ENCODE measurements around the gene GUCA1A. TPM values are rescaled to one million over a fixed set of nuclear protein-coding genes. Genes with fewer than 3 reads are reported as not detected.
A peak's percentile ranks its signal among the peaks of the same experiment; 100 is the strongest.
"Not testable (repeated sequence)": the region's sequence is repeated elsewhere in the genome, so short reads cannot be mapped to it uniquely, and the experiment has no call there.

The GUCA1A gene
- total RNA-seq, 1 donor from 2014 or later = 0.21 TPM

DNA sequence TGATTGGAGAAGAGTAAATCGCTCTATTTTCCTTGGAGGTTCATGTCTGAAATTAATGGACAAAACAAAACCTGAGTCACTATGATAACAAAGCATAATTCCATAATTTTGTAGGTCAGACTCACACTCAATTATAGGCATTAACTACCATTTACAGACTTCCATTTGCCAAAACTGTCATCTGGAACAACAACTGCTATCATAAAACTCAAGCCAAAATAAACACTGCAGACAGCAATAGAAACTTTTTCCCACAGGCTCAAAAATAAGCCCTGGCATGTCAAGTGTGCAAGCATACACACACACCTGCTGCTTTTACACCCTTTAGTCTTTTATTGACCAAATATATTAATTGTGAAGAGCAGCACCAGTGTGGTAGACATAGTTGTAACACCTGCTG lies 37.4 kb downstream of the GUCA1A start:
- TF ChIP-seq, protein P1, sequence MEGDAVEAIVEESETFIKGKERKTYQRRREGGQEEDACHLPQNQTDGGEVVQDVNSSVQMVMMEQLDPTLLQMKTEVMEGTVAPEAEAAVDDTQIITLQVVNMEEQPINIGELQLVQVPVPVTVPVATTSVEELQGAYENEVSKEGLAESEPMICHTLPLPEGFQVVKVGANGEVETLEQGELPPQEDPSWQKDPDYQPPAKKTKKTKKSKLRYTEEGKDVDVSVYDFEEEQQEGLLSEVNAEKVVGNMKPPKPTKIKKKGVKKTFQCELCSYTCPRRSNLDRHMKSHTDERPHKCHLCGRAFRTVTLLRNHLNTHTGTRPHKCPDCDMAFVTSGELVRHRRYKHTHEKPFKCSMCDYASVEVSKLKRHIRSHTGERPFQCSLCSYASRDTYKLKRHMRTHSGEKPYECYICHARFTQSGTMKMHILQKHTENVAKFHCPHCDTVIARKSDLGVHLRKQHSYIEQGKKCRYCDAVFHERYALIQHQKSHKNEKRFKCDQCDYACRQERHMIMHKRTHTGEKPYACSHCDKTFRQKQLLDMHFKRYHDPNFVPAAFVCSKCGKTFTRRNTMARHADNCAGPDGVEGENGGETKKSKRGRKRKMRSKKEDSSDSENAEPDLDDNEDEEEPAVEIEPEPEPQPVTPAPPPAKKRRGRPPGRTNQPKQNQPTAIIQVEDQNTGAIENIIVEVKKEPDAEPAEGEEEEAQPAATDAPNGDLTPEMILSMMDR (IDR thresholded peaks at IDR 0.05) = no peak

DNA sequence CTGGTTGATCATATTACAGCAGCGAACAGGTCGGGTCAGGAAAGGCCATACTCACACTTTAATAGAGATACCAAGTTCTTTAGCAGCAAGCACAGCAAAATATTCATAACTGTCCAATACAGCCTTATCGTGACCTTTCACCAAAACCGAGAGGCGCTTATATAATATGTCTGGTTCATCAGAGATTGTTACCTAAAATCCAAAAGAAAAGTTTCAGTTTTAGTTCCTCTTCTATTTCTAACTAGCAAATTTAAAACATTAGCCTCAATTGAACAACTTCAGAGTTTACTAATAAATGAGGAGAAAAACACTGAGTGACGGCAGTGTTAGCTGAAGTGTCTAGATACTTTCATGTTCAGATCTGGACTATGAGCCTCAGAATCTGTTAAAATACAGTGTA lies 38.6 kb downstream of the GUCA1A start:
- Histone ChIP-seq H3K36me3 (peaks cover 49 to 64% of the 10 kb centered on the region in 2 donors), H3K27ac (no peak overlapping the region), H3K4me3 (no peak overlapping the region), H3K4me1 (peaks cover 3 to 4% of the 10 kb centered on the region in 2 donors), H3K9me3 (no peaks in the 10 kb centered on the region), H3K27me3 (no peaks in the 10 kb centered on the region)
- no peak for DNase-seq (ENCODE audit: low spot score in 2 of 2)
- intact Hi-C loops (cut with DNase I) = loop anchor here (10.0 kb wide), 1 partner anchor 1303 kb away; the partner anchor contains the start of genes LRRC73, POLR1C and YIPF3
- TF ChIP-seq, protein P1 (IDR thresholded peaks at IDR 0.05) = no peak

More for the DNA sequence above, 37.4 kb downstream of the GUCA1A start:
- Histone ChIP-seq H3K9me3 (no peaks in the 10 kb centered on the region), H3K27ac (no peak overlapping the region), H3K4me1 (no peaks in the 10 kb centered on the region), H3K27me3 (no peaks in the 10 kb centered on the region), H3K36me3 (peaks cover 51 to 70% of the 10 kb centered on the region in 2 donors), H3K4me3 (no peak overlapping the region)
- no peak for DNase-seq (ENCODE audit: low spot score in 2 of 2)
- intact Hi-C loops (cut with DNase I) = loop anchor here (10.0 kb wide), 1 partner anchor 1304 kb away; the partner anchor contains the start of genes LRRC73, POLR1C and YIPF3

DNA sequence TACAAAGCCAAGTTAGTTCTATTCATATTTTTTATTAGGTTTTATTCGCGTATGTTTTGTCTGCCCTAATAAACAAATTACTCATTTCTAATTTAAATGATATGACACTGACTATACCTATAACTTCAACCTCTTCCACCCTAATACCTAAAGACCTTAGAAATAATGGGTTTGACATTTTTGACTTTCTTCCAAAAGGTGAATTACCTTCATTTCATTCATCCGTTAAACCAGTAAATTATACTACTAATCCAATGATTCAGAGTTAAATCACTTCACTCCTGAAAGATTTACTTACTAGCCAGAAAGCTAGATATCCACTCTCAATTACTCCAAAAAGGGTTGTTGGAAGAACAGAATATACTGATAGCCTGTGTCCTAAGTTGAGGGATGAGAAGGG lies 39.3 kb downstream of the GUCA1A start:
- TF ChIP-seq, protein P1 (IDR thresholded peaks at IDR 0.05) = no peak
- no peak overlapping the region for H3K27ac ChIP-seq
- H3K4me3 ChIP-seq = no peak overlapping the region
- no peaks in the 10 kb centered on the region for H3K9me3 ChIP-seq
- no peaks in the 10 kb centered on the region for H3K27me3 ChIP-seq
- peaks cover 49 to 63% of the 10 kb centered on the region in 2 donors for H3K36me3 ChIP-seq
- intact Hi-C loops (cut with DNase I) = loop anchor here (10.0 kb wide), 1 partner anchor 1302 kb away; the partner anchor contains the start of genes LRRC73, POLR1C and YIPF3
- no peak for DNase-seq (ENCODE audit: low spot score in 2 of 2)
- peaks cover 3 to 4% of the 10 kb centered on the region in 2 donors for H3K4me1 ChIP-seq

DNA sequence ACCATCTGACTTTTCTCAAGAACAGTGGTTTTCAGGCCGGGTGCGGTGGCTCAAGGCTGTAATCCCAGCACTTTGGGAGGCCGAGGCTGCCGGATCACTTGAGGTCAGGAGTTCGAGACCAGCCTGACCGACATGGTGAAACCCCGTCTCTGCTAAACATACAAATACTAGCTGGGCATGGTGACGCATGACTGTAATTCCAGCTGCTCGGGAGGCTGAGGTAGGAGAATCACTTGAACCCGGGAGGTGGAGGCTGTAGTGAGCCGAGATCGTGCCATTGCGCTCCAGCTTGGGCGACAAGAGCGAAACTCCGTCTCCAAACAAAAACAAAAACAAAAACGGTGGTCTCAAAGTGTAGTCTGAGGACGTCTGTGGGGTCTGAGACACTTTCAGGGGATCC lies 43.3 kb downstream of the GUCA1A start:
- H3K4me3 ChIP-seq = peak overlapping the region in 1 of 2 donors; percentile 80
- DNase-seq (ENCODE audit: low spot score in 2 of 2); H3K9me3 ChIP-seq; H3K4me1 ChIP-seq; H3K27ac ChIP-seq; H3K27me3 ChIP-seq: not testable (repeated sequence)
- H3K36me3 ChIP-seq = peaks cover 15 to 27% of the 10 kb centered on the region in 2 donors
- intact Hi-C loops (cut with DNase I) = loop anchor here (2.0 to 10.0 kb wide), 4 partner anchors 166 to 1298 kb away; partner anchors contain the start of genes LRRC73, POLR1C, TAF8 and TOMM6

DNA sequence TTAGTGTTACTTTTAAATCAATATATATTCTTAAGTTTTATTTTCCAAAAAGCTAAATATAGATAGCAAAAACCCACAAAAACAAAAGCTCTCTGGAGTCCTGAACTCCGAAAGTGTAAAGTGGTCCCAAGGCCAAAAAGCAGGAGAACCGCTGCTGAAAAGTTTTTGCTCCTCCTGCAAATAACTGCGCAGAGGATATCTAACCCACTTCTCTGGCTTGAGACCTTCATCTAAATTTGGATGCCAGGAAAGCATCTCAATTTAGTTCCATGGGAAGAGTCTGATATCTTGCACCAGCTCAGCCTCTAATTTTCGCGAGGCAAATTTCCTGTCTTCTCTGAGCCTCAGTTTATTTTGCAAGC lies 44.0 kb downstream of the GUCA1A start:
- Histone ChIP-seq H3K27ac (peak overlapping the region; percentile 61 to 72), H3K4me3 (peak overlapping the region; percentile 59 to 80), H3K36me3 (peaks cover 8 to 20% of the 10 kb centered on the region in 2 donors), H3K27me3 (no peaks in the 10 kb centered on the region), H3K4me1 (peaks cover 3 to 4% of the 10 kb centered on the region in 2 donors), H3K9me3 (no peaks in the 10 kb centered on the region)
- no peak for DNase-seq (ENCODE audit: low spot score in 2 of 2)
- TF ChIP-seq, protein P1 (IDR thresholded peaks at IDR 0.05) = no peak
- intact Hi-C loops (cut with DNase I) = loop anchor here (1.0 to 10.0 kb wide), 6 partner anchors 166 to 1298 kb away; partner anchors contain the start of genes BYSL, LRRC73, MED20 and POLR1C

DNA sequence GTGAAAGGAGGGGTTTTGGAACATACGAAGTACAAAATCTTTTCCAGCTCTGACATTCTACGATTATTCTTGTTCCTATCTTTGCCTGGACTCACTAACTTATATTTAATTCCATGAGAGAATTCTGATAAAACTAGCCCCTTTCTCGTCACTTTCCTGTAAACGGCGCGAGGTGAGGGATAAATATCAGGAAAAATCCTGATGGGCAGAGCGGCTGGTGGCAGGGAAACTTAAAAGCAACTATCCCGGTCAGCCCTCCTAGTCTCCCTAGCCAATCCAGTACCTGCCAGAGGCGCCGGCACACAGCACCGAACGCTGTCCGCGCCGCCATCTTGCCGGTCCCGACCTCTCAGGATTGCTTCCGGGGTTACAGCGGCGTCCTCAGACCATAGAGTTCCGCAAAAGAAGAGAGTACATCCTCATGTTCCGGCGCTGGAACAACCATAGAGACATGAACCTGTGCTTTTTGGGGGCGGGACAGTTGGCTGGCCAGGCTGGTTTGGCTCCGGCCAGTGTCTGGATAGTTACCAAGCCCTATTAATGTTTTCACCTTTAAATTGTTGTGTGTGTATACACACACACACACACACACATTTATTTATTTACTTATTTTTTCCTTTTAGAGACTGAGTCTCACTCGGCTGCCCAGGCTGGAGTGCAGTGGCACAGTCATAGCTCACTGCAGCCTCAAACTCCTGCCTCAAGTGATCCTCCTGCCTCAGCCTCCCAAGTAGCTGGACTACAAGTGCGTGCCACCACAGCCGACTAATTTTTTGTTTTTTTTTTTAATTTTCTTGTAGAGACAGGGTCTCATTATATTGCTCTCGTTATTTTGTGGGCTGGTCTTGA lies 44.6 kb downstream of the GUCA1A start, which contains the start of gene MRPS10:
TSS of gene MRPS10 (minus strand) at position 343 of the 849 bp plus-strand sequence. CDS start at position 331, 12 bp downstream.
- H3K27ac ChIP-seq = peak within 1 kb of the TSS; percentile 61 to 72
- H3K27me3 ChIP-seq = no peaks in the 10 kb centered on the region
- H3K4me3 ChIP-seq = peak within 1 kb of the TSS; percentile 59 to 80
- intact Hi-C loops (cut with DNase I) = loop anchor here (1.0 to 10.0 kb wide), 6 partner anchors 167 to 1297 kb away; partner anchors contain the start of genes BYSL, LRRC73, MED20 and POLR1C
- DNase-seq (ENCODE audit: low spot score in 2 of 2) = peak; percentile 66 to 96
- peaks cover 3 to 4% of the 10 kb centered on the region in 2 donors for H3K4me1 ChIP-seq
- TF ChIP-seq, protein P1 (IDR thresholded peaks at IDR 0.05) = no peak
- no peaks in the 10 kb centered on the region for H3K9me3 ChIP-seq
- H3K36me3 ChIP-seq = peaks cover 5 to 14% of the 10 kb centered on the region in 2 donors
